Stimulated activated CD4-positive, alpha-beta T cell treated with anti-CD3 and anti-CD28 coated beads, TNF-alpha, amount 100 ng/mL, for 1 hour (primary cell): ENCODE data around the gene FTH1.

Source experiments
- DNase-seq, 3 donors: peaks; one replicate each; pipeline ENCODE4 v3.0.0-alpha.2; 2020; ENCODE audit warnings: low read depth in 3 of 3, low spot score in 1 of 3

Gene FTH1

GRCh38 chr11:61949169-61950034 is 18.0 kb downstream of the FTH1 start:
- no peak for DNase-seq

- no peak for DNase-seq
Measured at GRCh38 chr11:61948505-61948904, 18.9 kb downstream of the FTH1 start.

GRCh38 chr11:61947486-61948210 is 19.8 kb downstream of the FTH1 start:
- DNase-seq, result peak in 2 of 3 donors; percentile 28 to 40

GRCh38 chr11:61946894-61947293 is 20.5 kb downstream of the FTH1 start:
- no peak for DNase-seq

GRCh38 chr11:61945191-61945590 is 22.2 kb downstream of the FTH1 start:
- DNase-seq, result no peak

- DNase-seq, result no peak
Measured at GRCh38 chr11:61940466-61940865, 27.0 kb downstream of the FTH1 start.

GRCh38 chr11:61935861-61936260 is 31.6 kb downstream of the FTH1 start:
- DNase-seq, result no peak

GRCh38 chr11:61930933-61931332 is 36.5 kb downstream of the FTH1 start:
- no peak for DNase-seq

- DNase-seq, result no peak
Measured at GRCh38 chr11:61928606-61929005, 38.8 kb downstream of the FTH1 start.

GRCh38 chr11:61927501-61927900 is 39.9 kb downstream of the FTH1 start:
- DNase-seq, result no peak

- DNase-seq, result no peak
Measured at GRCh38 chr11:61926235-61926634, 41.2 kb downstream of the FTH1 start.

- DNase-seq, result no peak
Measured at GRCh38 chr11:61925736-61926135, 41.7 kb downstream of the FTH1 start.

- DNase-seq, result no peak
Measured at GRCh38 chr11:61924064-61924455, 43.4 kb downstream of the FTH1 start.

GRCh38 chr11:61923166-61924063 is 44.0 kb downstream of the FTH1 start:
- DNase-seq, result no peak

- no peak for DNase-seq
Measured at GRCh38 chr11:61922539-61922938, 44.9 kb downstream of the FTH1 start.

- DNase-seq, result no peak
Measured at GRCh38 chr11:61921446-61921845, 46.0 kb downstream of the FTH1 start.

GRCh38 chr11:61919705-61920631 is 47.5 kb downstream of the FTH1 start:
- no peak for DNase-seq

- no peak for DNase-seq
Measured at GRCh38 chr11:61918938-61919704, 48.3 kb downstream of the FTH1 start.

GRCh38 chr11:61918251-61918937 is 49.0 kb downstream of the FTH1 start:
- no peak for DNase-seq
